Psoas muscle (tissue), 8 donors: ENCODE measurements around the gene PTTG1IP. TPM values are rescaled to one million over a fixed set of nuclear protein-coding genes. Genes with fewer than 3 reads are reported as not detected.

Experiments
- ATAC-seq, 4 donors: fragments of 200-7000 bp; cut with Tn5 transposase; one replicate each; pipeline ENCODE4 v1.9.1; 2020; ENCODE audit warnings: moderate library complexity in 3 of 4, mild to moderate bottlenecking in 2 of 4
- DNase-seq, 2 donors: peaks; one replicate each; pipeline ENCODE4 v3.0.0-alpha.2; 2020
- H3K27ac ChIP-seq: fragments of 200-600 bp; one replicate; pipeline ENCODE4 v1.8.0; 2022
- H3K27me3 ChIP-seq, 3 donors: fragments of 200-600 bp in 1 of 3; one replicate each; pipeline versions ENCODE4 v1.6.1 to v1.8.0; 2013 to 2022; ENCODE audit warnings: low read length in 2 of 3, mild to moderate bottlenecking in 2 of 3, moderate library complexity in 1 of 3; ENCODE audit not compliant: insufficient read depth in 3 of 3
- H3K36me3 ChIP-seq, 2 donors: fragments of 200-600 bp in 1 of 2; one replicate each; pipeline versions ENCODE4 v1.6.1 to v1.8.0; 2013 to 2022; ENCODE audit warnings: low read depth in 1 of 2, mild to moderate bottlenecking in 1 of 2, moderate library complexity in 1 of 2; ENCODE audit not compliant: insufficient read depth in 1 of 2
- H3K4me1 ChIP-seq: fragments of 200-600 bp; one replicate; pipeline ENCODE4 v1.8.0; 2022
- H3K4me3 ChIP-seq: fragments of 200-600 bp; one replicate; pipeline ENCODE4 v1.8.0; 2022; ENCODE audit warnings: mild to moderate bottlenecking
- H3K9me3 ChIP-seq: fragments of 200-600 bp; one replicate; pipeline ENCODE4 v1.8.0; 2022
- CTCF ChIP-seq: fragments of 200-600 bp; IDR thresholded peaks from one replicate; pipeline ENCODE4 v1.8.0; 2022; ENCODE audit warnings: antibody characterized with exemption
- WGBS, 3 donors: extraction: QIAGEN DNeasy Blood & Tissue Kit; methylation state at CpG; one replicate each; pipeline versions ENCODE4 v1.1.6 to v1.1.7; 2013; 5-methylcytosine and 5-hydroxymethylcytosine counted together
- intact Hi-C, 2 donors: fragments of 100-400 bp; cut with DNase I; formaldehyde crosslinking; loops; one replicate each; pipeline versions ENCODE4 v1.11.0 to v1.14.2; 2022
- polyA plus RNA-seq, 3 donors: library from polyadenylated mRNA; stranded (reverse); fragments of 200-250 nt; gene quantifications; one replicate each; pipeline ENCODE4 v1.2.3, GENCODE V29; 2013
- total RNA-seq, 4 donors: library from RNA; stranded (reverse); fragmentation: NEBNext Ultra II Directional in 2 of 4; extraction: Animal tissue kit (Norgen Biotek cat#: 25700) in 2 of 4; gene quantifications; one replicate each; pipeline versions ENCODE4 v1.2.1 to v1.2.4, GENCODE V29; 2021 to 2023
- donor health status: healthy with polysubstance abuse.
- donor health status: DM: no; HTN: no; CAD: no; lungs with moderate emphysema.
- donor health status: Bipolar disorder and iron deficiency.
- donor health status: healthy.
- donor health status: DM: yes; HTN: yes; CAD: no.
- donor health status: DM: no; HTN: no; CAD: no.
- donor health status: DM: no; HTN: no; CAD: no.
- donor health status: DM: yes; HTN: yes; CAD: no.

Gene PTTG1IP
- total and polyA plus RNA-seq, 7 donors = 49.6 to 108 (median 68.3) TPM

- WGBS, 3 donors = 82 to 87% (median 83%) methylated on average over 14 of the region's 14 CpGs
- Histone ChIP-seq H3K4me1 (peaks cover 13% of the 10 kb centered on the region), H3K9me3 (no peaks in the 10 kb centered on the region), H3K36me3 (peaks cover 0 to 56% of the 10 kb centered on the region in 2 donors), H3K27me3 (no peaks in the 10 kb centered on the region), H3K27ac (no peak overlapping the region), H3K4me3 (no peak overlapping the region)
- intact Hi-C loops = no loop called here
- DNase-seq (no peak), ATAC-seq (no peak)
- TF ChIP-seq CTCF = no peak
Observed at GRCh38 chr21:44812640-44813039, 60.9 kb downstream of the PTTG1IP start.

GRCh38 chr21:44810779-44811178 lies 62.7 kb downstream of the PTTG1IP start:
- no peak overlapping the region for H3K4me3 ChIP-seq
- peak in 1 of 2 donors; percentile 36 for DNase-seq
- ATAC-seq = no peak
- peaks cover 2% of the 10 kb centered on the region for H3K4me1 ChIP-seq
- H3K27me3 ChIP-seq = no peaks in the 10 kb centered on the region
- WGBS, 3 donors = 80 to 93% (median 88%) methylated on average over 5 to 6 of the region's 6 CpGs
- H3K36me3 ChIP-seq = peaks cover 3 to 74% of the 10 kb centered on the region in 2 donors
- intact Hi-C loops = no loop called here
- no peak overlapping the region for H3K27ac ChIP-seq
- no peak for TF ChIP-seq CTCF
- H3K9me3 ChIP-seq = no peaks in the 10 kb centered on the region

- Histone ChIP-seq H3K27me3 (no peaks in the 10 kb centered on the region), H3K9me3 (no peaks in the 10 kb centered on the region), H3K36me3 (peaks cover 3 to 67% of the 10 kb centered on the region in 2 donors), H3K27ac (no peak overlapping the region), H3K4me3 (no peak overlapping the region), H3K4me1 (peaks cover 6% of the 10 kb centered on the region)
- intact Hi-C loops = no loop called here
- DNase-seq = no peak
- TF ChIP-seq CTCF = no peak
- WGBS, 3 donors = 80 to 94% (median 84%) methylated on average over 4 of the region's 4 CpGs
- no peak for ATAC-seq
Observed at GRCh38 chr21:44805859-44806258, 67.6 kb downstream of the PTTG1IP start.

- ATAC-seq = no peak
- intact Hi-C loops = no loop called here
- WGBS, 3 donors = 74 to 76% (median 75%) methylated on average over 4 of the region's 4 CpGs
- TF ChIP-seq CTCF = no peak
- H3K4me3 ChIP-seq = no peak overlapping the region
- H3K27me3 ChIP-seq = no peaks in the 10 kb centered on the region
- H3K9me3 ChIP-seq = no peaks in the 10 kb centered on the region
- peaks cover 3 to 62% of the 10 kb centered on the region in 2 donors for H3K36me3 ChIP-seq
- H3K27ac ChIP-seq = no peak overlapping the region
- no peak for DNase-seq
- H3K4me1 ChIP-seq = peaks cover 12% of the 10 kb centered on the region
Observed at GRCh38 chr21:44805226-44805625, 68.3 kb downstream of the PTTG1IP start.

GRCh38 chr21:44804762-44805161 lies 68.7 kb downstream of the PTTG1IP start:
- 61 to 71% (median 64%) methylated on average over 6 of the region's 6 CpGs for WGBS, 3 donors
- H3K36me3 ChIP-seq = peaks cover 3 to 58% of the 10 kb centered on the region in 2 donors
- no peak overlapping the region for H3K27ac ChIP-seq
- no peak overlapping the region for H3K4me3 ChIP-seq
- no peak for DNase-seq
- ATAC-seq = no peak
- intact Hi-C loops = loop anchor here in 1 of 2 donors (5.0 kb wide), 2 partner anchors 68 to 128 kb away; partner anchors contain the start of gene PTTG1IP
- no peaks in the 10 kb centered on the region for H3K9me3 ChIP-seq
- H3K4me1 ChIP-seq = peaks cover 17% of the 10 kb centered on the region
- H3K27me3 ChIP-seq = no peaks in the 10 kb centered on the region
- no peak for TF ChIP-seq CTCF
